T-cell (primary cell): Measurements from ENCODE around the gene HOXA6. TPM values are rescaled to one million over a fixed set of nuclear protein-coding genes. Genes with fewer than 3 reads are reported as not detected.

Experiments used
- ATAC-seq, 4 experiments: fragments of 200-7000 bp in 3 of 4; fragments of 150-1000 bp in 1 of 4; cut with Tn5 transposase; replicated peaks in 1 of 4; 1 replicate in 3 of 4; 2 replicates in 1 of 4; pipeline ENCODE4 v1.10.0; 2021; ENCODE audit warnings: moderate library complexity in 3 of 4, mild to moderate bottlenecking in 2 of 4, moderate number of reproducible peaks in 1 of 4
- CTCF ChIA-PET, 2 donors: fragments of 300-600 bp; sonication (Branson Sonifier 250); formaldehyde crosslinking; loops; one replicate each; lab custom pipeline; 2022; ENCODE audit warnings: antibody characterized with exemption in 2 of 2; lab: Charles Lee
- POLR2A ChIA-PET, 2 donors: fragments of 300-600 bp; sonication (Branson Sonifier 250); formaldehyde crosslinking; loops; one replicate each; lab custom pipeline; 2022; ENCODE audit warnings: antibody characterized with exemption in 2 of 2; lab: Charles Lee
- DNase-seq, 35 experiments: peaks; one replicate each; pipeline versions ENCODE4 v3.0.0 to v3.0.0-alpha.2; 2013 to 2023
- H3K27ac ChIP-seq: one replicate; pipeline ENCODE4 v1.5.1; 2013; ENCODE audit warnings: low read length
- H3K27me3 ChIP-seq, 2 experiments: replicated peaks in 1 of 2; 1 replicate in 1 of 2; 2 replicates in 1 of 2; pipeline versions ENCODE4 v1.6.1 to v1.7.0; 2013; ENCODE audit warnings: low read length in 1 of 2, mixed read lengths in 1 of 2; ENCODE audit not compliant: control insufficient read depth in 2 of 2, insufficient read depth in 2 of 2; ENCODE audit errors: extremely low read depth in 1 of 2
- H3K36me3 ChIP-seq, 2 donors: 1 replicate in 1 of 2; 2 replicates in 1 of 2; pipeline versions ENCODE4 v1.6.1 to v1.7.0; 2013; ENCODE audit warnings: low read length in 1 of 2; ENCODE audit not compliant: control insufficient read depth in 2 of 2, insufficient read depth in 1 of 2; ENCODE audit errors: extremely low read depth in 1 of 2
- H3K4me1 ChIP-seq, 2 experiments: 1 replicate in 1 of 2; 2 replicates in 1 of 2; pipeline versions ENCODE4 v1.6.1 to v1.7.0; 2013; ENCODE audit warnings: low read length in 2 of 2, mixed read lengths in 1 of 2; ENCODE audit not compliant: insufficient read depth in 2 of 2, control insufficient read depth in 1 of 2; ENCODE audit errors: extremely low read depth in 1 of 2
- H3K4me3 ChIP-seq, 2 donors: 1 replicate in 1 of 2; 2 replicates in 1 of 2; pipeline versions ENCODE4 v1.5.1 to v1.7.0; 2013; ENCODE audit warnings: mild to moderate bottlenecking in 2 of 2, low read length in 1 of 2, moderate library complexity in 1 of 2; ENCODE audit not compliant: control insufficient read depth in 1 of 2; ENCODE audit errors: extremely low read depth in 1 of 2
- H3K9me3 ChIP-seq: 2 replicates; pipeline ENCODE4 v1.7.0; 2013
- H3K27ac Mint-ChIP-seq, 2 donors: one replicate each; pipeline ENCODE4 v1.8.0; 2020 to 2021; ENCODE audit warnings: mild to moderate bottlenecking in 2 of 2, mixed read lengths in 2 of 2
- H3K27me3 Mint-ChIP-seq, 2 donors: one replicate each; pipeline ENCODE4 v1.8.0; 2021 to 2022; ENCODE audit warnings: mixed read lengths in 2 of 2
- H3K36me3 Mint-ChIP-seq: one replicate; pipeline ENCODE4 v1.8.0; 2021; ENCODE audit warnings: mixed read lengths
- H3K4me1 Mint-ChIP-seq, 3 donors: one replicate each; pipeline ENCODE4 v1.8.0; 2020 to 2022; ENCODE audit warnings: mixed read lengths in 3 of 3, mild to moderate bottlenecking in 1 of 3
- H3K4me3 Mint-ChIP-seq, 3 donors: one replicate each; pipeline ENCODE4 v1.8.0; 2020 to 2022; ENCODE audit warnings: mild to moderate bottlenecking in 3 of 3, mixed read lengths in 3 of 3, moderate library complexity in 3 of 3
- H3K9me3 Mint-ChIP-seq, 3 donors: one replicate each; pipeline ENCODE4 v1.8.0; 2020 to 2022; ENCODE audit warnings: mixed read lengths in 3 of 3
- WGBS: methylation state at CpG from one replicate; pipeline ENCODE4 v1.1.5; 2013; ENCODE audit warnings: missing lambda C conversion rate; ENCODE audit not compliant: insufficient coverage; 5-methylcytosine and 5-hydroxymethylcytosine counted together
- total RNA-seq, 35 experiments: library from RNA in 6 of 35; stranded (reverse) in 6 of 35; fragments of 120-200 nt in 1 of 35; gene quantifications; one replicate each; pipeline versions ENCODE4 v1.2.1 to v1.2.4 and lab custom pipeline; 2013 to 2026

HOXA6 gene
- total RNA-seq, 5 donors from 2014 or later (not counting 1 experiment from before 2014, with no cell fraction given) = 0.50 to 0.65 TPM; not detected in 3

DNA sequence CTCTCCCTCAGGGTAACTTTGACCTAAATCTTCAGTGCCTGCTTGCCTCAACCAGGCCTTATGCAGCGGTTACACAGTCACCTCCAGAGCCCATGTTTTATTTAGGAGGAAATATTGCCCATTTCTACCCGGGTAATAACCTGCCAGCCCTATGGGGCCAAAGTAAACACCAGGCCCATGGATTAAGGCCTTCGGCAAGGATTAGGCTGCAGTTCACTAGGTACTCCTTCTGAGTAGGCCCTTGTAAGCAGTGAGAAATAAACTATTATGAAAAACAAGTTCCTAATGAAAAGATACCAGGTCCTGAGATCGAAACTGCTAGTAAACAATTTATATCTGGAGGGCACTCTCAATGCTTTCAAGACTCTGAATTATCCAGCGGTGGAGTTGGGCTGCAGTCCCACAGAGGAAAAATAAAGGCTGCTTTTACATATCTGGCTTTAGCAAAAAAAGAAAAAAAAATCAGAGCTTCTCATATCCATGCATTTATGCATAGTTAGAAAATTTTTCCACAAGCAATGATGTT lies 30.3 kb upstream of the HOXA6 start:
- Mint-ChIP-seq H3K27ac (no peak overlapping the region), H3K9me3 (no peaks in the 10 kb centered on the region), H3K4me3 (no peak overlapping the region), H3K4me1 (peaks cover 9 to 18% (median 11%) of the 10 kb centered on the region in 3 donors), H3K36me3 (no peaks in the 10 kb centered on the region), H3K27me3 (peaks cover 39 to 77% of the 10 kb centered on the region in 2 donors)
- WGBS = no CpG with 5 or more reads among the region's 5 CpGs
- H3K27ac ChIP-seq = no peak overlapping the region
- ATAC-seq (no peak), DNase-seq (no peak)
- peaks cover 10 to 88% of the 10 kb centered on the region in 2 experiments for H3K27me3 ChIP-seq
- POLR2A ChIA-PET = interaction anchor here (0.6 to 0.7 kb wide), 2 partner anchors 9 to 878 kb away, joined by 3 to 4 read pairs; no protein-coding TSS in a partner anchor
- H3K4me3 ChIP-seq = no peak overlapping the region
- no peaks in the 10 kb centered on the region for H3K36me3 ChIP-seq
- no peaks in the 10 kb centered on the region for H3K9me3 ChIP-seq
- CTCF ChIA-PET = interaction anchor here (0.9 to 1.6 kb wide), 5 partner anchors 10 to 977 kb away, joined by 3 to 4 read pairs (median 3); no protein-coding TSS in a partner anchor
- H3K4me1 ChIP-seq = peaks cover 8 to 29% of the 10 kb centered on the region in 2 experiments

GRCh38 chr7:27176962-27177794 lies 29.6 kb upstream of the HOXA6 start:
- Histone ChIP-seq H3K27ac (no peak overlapping the region), H3K27me3 (peaks cover 7 to 88% of the 10 kb centered on the region in 2 experiments), H3K36me3 (no peaks in the 10 kb centered on the region), H3K9me3 (no peaks in the 10 kb centered on the region), H3K4me3 (no peak overlapping the region), H3K4me1 (peaks cover 9 to 35% of the 10 kb centered on the region in 2 experiments)
- Mint-ChIP-seq H3K27ac (no peak overlapping the region), H3K36me3 (no peaks in the 10 kb centered on the region), H3K9me3 (no peaks in the 10 kb centered on the region), H3K4me1 (peaks cover 13 to 19% (median 16%) of the 10 kb centered on the region in 3 donors), H3K4me3 (no peak overlapping the region), H3K27me3 (peaks cover 38 to 76% of the 10 kb centered on the region in 2 donors)
- POLR2A ChIA-PET = interaction anchor here in 1 of 2 donors (0.6 kb wide), 1 partner anchor 878 kb away, joined by 4 read pairs; no protein-coding TSS in a partner anchor
- CTCF ChIA-PET = interaction anchor here (0.9 to 1.6 kb wide), 5 partner anchors 11 to 978 kb away, joined by 3 to 4 read pairs (median 3); no protein-coding TSS in a partner anchor
- ATAC-seq = no peak
- 87% methylated on average over 16 of the region's 22 CpGs for WGBS
- no peak for DNase-seq

- no peak overlapping the region for H3K27ac ChIP-seq
- CTCF ChIA-PET = interaction anchor here (0.6 to 1.6 kb wide), 5 partner anchors 12 to 916 kb away, joined by 3 to 7 read pairs (median 4); no protein-coding TSS in a partner anchor
- Mint-ChIP-seq H3K27ac (no peak overlapping the region), H3K9me3 (no peaks in the 10 kb centered on the region), H3K4me1 (peaks cover 20 to 25% (median 22%) of the 10 kb centered on the region in 3 donors), H3K36me3 (no peaks in the 10 kb centered on the region), H3K27me3 (peaks cover 45 to 79% of the 10 kb centered on the region in 2 donors), H3K4me3 (no peak overlapping the region)
- H3K36me3 ChIP-seq = no peaks in the 10 kb centered on the region
- H3K4me3 ChIP-seq = no peak overlapping the region
- H3K9me3 ChIP-seq = no peaks in the 10 kb centered on the region
- H3K4me1 ChIP-seq = peaks cover 11 to 42% of the 10 kb centered on the region in 2 experiments
- WGBS = no CpG with 5 or more reads among the region's 3 CpGs
- DNase-seq (peak in 1 of 35 experiments; percentile 18), ATAC-seq (no peak)
- POLR2A ChIA-PET = interaction anchor here in 1 of 2 donors (0.6 kb wide), 1 partner anchor 46 kb away, joined by 3 read pairs; the partner anchor contains the start of gene HOXA4
- peaks cover 3 to 89% of the 10 kb centered on the region in 2 experiments for H3K27me3 ChIP-seq
Measured at GRCh38 chr7:27176524-27176845, 28.9 kb upstream of the HOXA6 start.

DNA sequence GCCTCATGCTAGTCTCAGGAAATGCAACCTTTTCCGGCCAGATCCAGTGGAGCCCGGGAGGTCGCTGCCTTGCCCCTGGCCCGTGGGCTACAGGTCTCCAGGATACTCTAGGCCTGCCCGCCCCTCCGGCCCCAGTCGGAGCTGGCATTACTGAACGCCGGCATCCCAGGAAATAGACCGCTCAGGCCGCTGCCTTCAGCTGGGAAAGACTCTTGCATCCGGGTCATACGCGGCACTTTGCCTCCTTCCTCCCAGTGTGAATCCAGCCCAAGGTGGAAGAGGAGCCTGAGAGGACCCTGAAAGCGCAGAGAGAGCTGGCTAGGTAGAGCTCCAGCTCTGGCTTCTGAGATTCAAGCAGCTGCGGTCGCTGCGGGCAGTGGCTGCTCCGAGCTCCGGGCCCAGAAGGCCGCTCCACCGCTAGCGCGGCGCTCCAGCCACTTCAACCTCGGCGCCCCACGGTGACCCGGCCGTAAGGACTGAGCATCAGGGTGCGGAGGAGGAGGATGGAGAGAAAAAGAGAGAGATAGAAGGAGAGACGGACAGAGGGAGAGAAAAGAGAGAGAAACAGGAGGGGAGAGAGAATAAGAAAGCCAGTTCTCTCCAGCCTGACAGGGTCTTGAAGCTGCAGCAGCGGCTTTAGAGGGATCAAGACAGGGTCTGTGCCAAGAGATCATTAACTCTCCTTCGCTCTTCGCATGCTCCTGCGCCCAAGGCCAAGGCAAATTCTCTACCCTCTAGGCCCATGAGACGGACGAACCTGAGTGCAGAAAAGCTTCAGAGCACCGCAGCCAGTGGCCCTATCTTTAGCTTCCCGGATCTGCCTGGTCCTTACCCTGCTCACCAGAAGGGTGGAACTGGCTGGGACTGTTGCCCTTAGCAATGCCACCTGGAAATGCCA lies 28.3 kb upstream of the HOXA6 start:
- H3K4me1 ChIP-seq = peaks cover 11 to 46% of the 10 kb centered on the region in 2 experiments
- DNase-seq = peak in 2 of 35 experiments; percentile 5 to 22
- Mint-ChIP-seq H3K4me3 (no peak overlapping the region), H3K27ac (no peak overlapping the region), H3K36me3 (no peaks in the 10 kb centered on the region), H3K27me3 (peaks cover 50 to 80% of the 10 kb centered on the region in 2 donors), H3K4me1 (peaks cover 22 to 30% (median 25%) of the 10 kb centered on the region in 3 donors), H3K9me3 (no peaks in the 10 kb centered on the region)
- WGBS = 94% methylated on average over 36 of the region's 40 CpGs
- H3K27ac ChIP-seq = no peak overlapping the region
- H3K27me3 ChIP-seq = peaks cover 6 to 89% of the 10 kb centered on the region in 2 experiments
- ChIA-PET CTCF (interaction anchor here (0.6 to 1.6 kb wide), 5 partner anchors 17 to 916 kb away, joined by 3 to 7 read pairs (median 4); no protein-coding TSS in a partner anchor), POLR2A (interaction anchor here in 1 of 2 donors (0.6 kb wide), 1 partner anchor 46 kb away, joined by 3 read pairs; the partner anchor contains the start of gene HOXA4)
- no peaks in the 10 kb centered on the region for H3K36me3 ChIP-seq
- no peaks in the 10 kb centered on the region for H3K9me3 ChIP-seq
- no peak overlapping the region for H3K4me3 ChIP-seq
- ATAC-seq = no peak

DNA sequence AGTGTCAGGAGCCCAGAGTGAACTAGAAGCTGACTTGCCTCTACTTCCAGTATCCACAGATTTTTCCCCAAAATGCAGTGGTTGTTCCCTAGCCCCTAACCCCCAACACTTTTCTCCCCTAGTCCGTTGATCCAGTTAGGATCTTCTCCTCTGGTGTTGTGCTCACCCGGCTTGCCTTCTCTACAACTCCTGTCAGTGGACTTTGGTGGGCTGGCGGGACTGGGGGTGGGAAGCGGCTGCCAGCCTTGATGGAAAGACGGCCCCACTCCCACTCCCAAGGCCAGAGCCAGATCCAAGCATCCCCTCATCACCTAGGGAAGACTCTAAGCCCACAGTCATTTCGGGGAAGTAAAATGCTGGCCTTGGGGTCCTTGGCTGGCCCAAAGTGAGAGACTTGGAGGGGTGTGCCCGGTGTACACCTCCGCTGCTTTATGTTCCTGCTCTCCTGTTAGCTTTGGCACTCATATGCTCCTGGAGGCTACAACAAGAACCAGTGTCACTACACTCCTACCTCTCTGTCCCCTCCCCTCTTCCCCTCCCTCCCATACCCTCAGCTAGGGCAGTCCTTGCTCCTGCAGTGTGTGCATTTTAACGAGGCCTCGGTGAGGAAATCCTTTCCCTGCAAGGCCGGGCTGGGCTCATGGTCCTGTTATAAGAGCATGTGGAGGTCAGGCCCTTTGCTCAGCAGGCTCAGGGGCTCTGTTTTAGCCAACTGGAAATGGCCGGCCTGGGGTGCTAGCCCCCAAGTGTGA lies 27.5 kb upstream of the HOXA6 start:
- DNase-seq (peak in 2 of 35 experiments; percentile 5 to 20), ATAC-seq (no peak)
- Histone ChIP-seq H3K4me3 (no peak overlapping the region), H3K27me3 (peaks cover 6 to 85% of the 10 kb centered on the region in 2 experiments), H3K9me3 (no peaks in the 10 kb centered on the region), H3K36me3 (no peaks in the 10 kb centered on the region), H3K4me1 (peaks cover 11 to 45% of the 10 kb centered on the region in 2 experiments), H3K27ac (no peak overlapping the region)
- peak overlapping the region in 2 of 3 donors; percentile 51 to 73 for H3K4me3 Mint-ChIP-seq
- H3K27ac Mint-ChIP-seq = peak overlapping the region in 1 of 2 donors; percentile 59
- H3K4me1 Mint-ChIP-seq = peaks cover 22 to 32% (median 30%) of the 10 kb centered on the region in 3 donors
- WGBS = 93% methylated on average over 6 of the region's 12 CpGs
- H3K27me3 Mint-ChIP-seq = peaks cover 53 to 81% of the 10 kb centered on the region in 2 donors
- CTCF ChIA-PET = interaction anchor here (0.6 to 1.6 kb wide), 3 partner anchors 16 to 21 kb away, joined by 3 to 7 read pairs (median 5); no protein-coding TSS in a partner anchor
- POLR2A ChIA-PET = no interaction called here
- H3K36me3 Mint-ChIP-seq = no peaks in the 10 kb centered on the region
- H3K9me3 Mint-ChIP-seq = no peaks in the 10 kb centered on the region
